ENCODE data around the gene GPR62.

DNA sequence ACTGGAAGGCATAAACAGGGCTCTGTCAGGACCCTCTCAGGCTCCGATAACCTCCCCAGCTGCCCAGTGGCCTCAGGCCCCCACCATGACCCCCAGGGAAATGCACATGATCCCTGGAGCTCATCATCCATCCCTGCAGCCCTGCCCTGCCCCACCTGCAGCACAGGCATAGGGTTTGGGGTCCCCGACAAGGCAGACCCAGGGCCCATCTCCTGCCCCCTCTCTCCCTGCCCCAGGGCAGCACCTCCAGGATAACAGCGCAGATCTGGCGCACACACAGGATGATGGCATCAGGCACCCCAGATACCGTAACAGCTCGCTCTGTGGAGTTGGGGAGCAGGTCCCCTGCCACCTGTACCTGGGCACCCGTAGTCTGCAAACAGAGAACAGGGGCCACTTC is 4.5 kb downstream of the GPR62 start:
- TF ChIP-seq, protein P1, sequence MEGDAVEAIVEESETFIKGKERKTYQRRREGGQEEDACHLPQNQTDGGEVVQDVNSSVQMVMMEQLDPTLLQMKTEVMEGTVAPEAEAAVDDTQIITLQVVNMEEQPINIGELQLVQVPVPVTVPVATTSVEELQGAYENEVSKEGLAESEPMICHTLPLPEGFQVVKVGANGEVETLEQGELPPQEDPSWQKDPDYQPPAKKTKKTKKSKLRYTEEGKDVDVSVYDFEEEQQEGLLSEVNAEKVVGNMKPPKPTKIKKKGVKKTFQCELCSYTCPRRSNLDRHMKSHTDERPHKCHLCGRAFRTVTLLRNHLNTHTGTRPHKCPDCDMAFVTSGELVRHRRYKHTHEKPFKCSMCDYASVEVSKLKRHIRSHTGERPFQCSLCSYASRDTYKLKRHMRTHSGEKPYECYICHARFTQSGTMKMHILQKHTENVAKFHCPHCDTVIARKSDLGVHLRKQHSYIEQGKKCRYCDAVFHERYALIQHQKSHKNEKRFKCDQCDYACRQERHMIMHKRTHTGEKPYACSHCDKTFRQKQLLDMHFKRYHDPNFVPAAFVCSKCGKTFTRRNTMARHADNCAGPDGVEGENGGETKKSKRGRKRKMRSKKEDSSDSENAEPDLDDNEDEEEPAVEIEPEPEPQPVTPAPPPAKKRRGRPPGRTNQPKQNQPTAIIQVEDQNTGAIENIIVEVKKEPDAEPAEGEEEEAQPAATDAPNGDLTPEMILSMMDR (IDR thresholded peaks at IDR 0.05) = no peak
- TF ChIP-seq POLR2A (IDR thresholded peaks at IDR 0.05) = no peak
